HEK293 (cell line): ENCODE data around the gene C2CD3.

Experiments used
- CTCF ChIA-PET: fragments of 350-600 bp; formaldehyde crosslinking; extraction: SDS; loops from one replicate; lab custom pipeline; 2021; ENCODE audit warnings: antibody characterized with exemption; lab: Yijun Ruan, JAX
- POLR2A ChIA-PET: fragments of 300-600 bp; formaldehyde crosslinking; extraction: SDS; loops from one replicate; lab custom pipeline; 2020; ENCODE audit warnings: antibody characterized with exemption, inconsistent platforms; lab: Yijun Ruan, JAX
- H3K27ac ChIP-seq: fragments of 200-500 bp; sonication (Bioruptor generic); 2 replicates; pipeline ENCODE4 v1.5.1; 2014; ENCODE audit warnings: low read depth, low read length, control low read depth, inconsistent platforms; ENCODE audit errors: extremely low read depth
- H3K36me3 ChIP-seq, 2 experiments: fragments of 200-500 bp in 1 of 2; sonication (Bioruptor generic) in 1 of 2; 1 replicate in 1 of 2; 2 replicates in 1 of 2; pipeline ENCODE4 v1.5.1; 2014 to 2017; ENCODE audit warnings: inconsistent platforms in 2 of 2, low read length in 2 of 2; ENCODE audit not compliant: control insufficient read depth in 2 of 2, insufficient read depth in 1 of 2
- H3K4me1 ChIP-seq: fragments of 200-500 bp; sonication (Bioruptor generic); 2 replicates; pipeline ENCODE4 v1.5.1; 2014; ENCODE audit warnings: mild to moderate bottlenecking, low read length, inconsistent platforms; ENCODE audit not compliant: control insufficient read depth, insufficient read depth
- H3K4me3 ChIP-seq: 2 replicates; pipeline ENCODE4 v1.5.1; 2011; ENCODE audit warnings: low read depth, mild to moderate bottlenecking, control low read depth, low read length, moderate library complexity
- H3K9me3 ChIP-seq: fragments of 200-500 bp; sonication (Bioruptor generic); 2 replicates; pipeline ENCODE4 v1.5.1; 2014; ENCODE audit warnings: low read depth, low read length, inconsistent platforms; ENCODE audit not compliant: control insufficient read depth, insufficient read depth
- ATF2 ChIP-seq: fragments of 450-650 bp; formaldehyde crosslinking; IDR thresholded peaks from 2 replicates; pipeline ENCODE4 v1.5.1; 2016; ENCODE audit warnings: missing biosample characterization, missing genetic modification characterization, low read depth
- GLI2 ChIP-seq: fragments of 450-650 bp; formaldehyde crosslinking; IDR thresholded peaks from 2 replicates; pipeline ENCODE4; 2017; ENCODE audit warnings: missing biosample characterization, missing genetic modification characterization, low read depth, borderline replicate concordance
- INSM2 ChIP-seq: fragments of 450-650 bp; formaldehyde crosslinking; IDR thresholded peaks from 2 replicates; pipeline ENCODE4 v1.5.1; 2016; ENCODE audit warnings: missing biosample characterization, missing genetic modification characterization
- KLF10 ChIP-seq: fragments of 450-650 bp; IDR thresholded peaks from 2 replicates; pipeline ENCODE4 v1.5.1; 2018; ENCODE audit warnings: missing biosample characterization, mild to moderate bottlenecking, missing genetic modification characterization
- KLF17 ChIP-seq: fragments of 450-650 bp; formaldehyde crosslinking; IDR thresholded peaks from 2 replicates; pipeline ENCODE4 v1.5.1; 2016; ENCODE audit warnings: missing biosample characterization, missing genetic modification characterization
- PRDM1 ChIP-seq: fragments of 450-650 bp; formaldehyde crosslinking; IDR thresholded peaks from 2 replicates; pipeline ENCODE4; 2016; ENCODE audit warnings: missing biosample characterization, missing genetic modification characterization
- SP7 ChIP-seq: fragments of 450-650 bp; formaldehyde crosslinking; IDR thresholded peaks from 2 replicates; pipeline ENCODE4 v1.5.1; 2016; ENCODE audit warnings: missing biosample characterization, missing genetic modification characterization
- ZBTB7A ChIP-seq: fragments of 450-650 bp; formaldehyde crosslinking; IDR thresholded peaks from 2 replicates; pipeline ENCODE4 v1.5.1; 2016; ENCODE audit warnings: low read depth, missing biosample characterization, missing genetic modification characterization
- ZNF114 ChIP-seq: fragments of 450-650 bp; formaldehyde crosslinking; IDR thresholded peaks from 2 replicates; pipeline ENCODE4 v1.5.0; 2017; ENCODE audit warnings: missing biosample characterization, missing genetic modification characterization
- ZNF146 ChIP-seq: fragments of 450-650 bp; formaldehyde crosslinking; IDR thresholded peaks from 2 replicates; pipeline ENCODE4 v1.5.1; 2016; ENCODE audit warnings: missing biosample characterization, missing genetic modification characterization
- ZNF16 ChIP-seq: fragments of 450-650 bp; formaldehyde crosslinking; IDR thresholded peaks from 2 replicates; pipeline ENCODE4 v1.5.1; 2016; ENCODE audit warnings: low read depth, missing biosample characterization, missing genetic modification characterization
- ZNF2 ChIP-seq: fragments of 450-650 bp; formaldehyde crosslinking; IDR thresholded peaks from 2 replicates; pipeline ENCODE4 v1.5.1; 2016; ENCODE audit warnings: missing biosample characterization, missing genetic modification characterization
- ZNF280C ChIP-seq: fragments of 450-650 bp; formaldehyde crosslinking; IDR thresholded peaks from 2 replicates; pipeline ENCODE4 v1.5.1; 2016; ENCODE audit warnings: missing biosample characterization, missing genetic modification characterization
- ZNF324 ChIP-seq: fragments of 450-650 bp; formaldehyde crosslinking; IDR thresholded peaks from 2 replicates; pipeline ENCODE4 v1.5.1; 2016; ENCODE audit warnings: missing biosample characterization, missing genetic modification characterization
- ZNF404 ChIP-seq: fragments of 450-650 bp; formaldehyde crosslinking; IDR thresholded peaks from 2 replicates; pipeline ENCODE4 v1.5.1; 2017; ENCODE audit warnings: missing biosample characterization, missing genetic modification characterization
- ZNF426 ChIP-seq: fragments of 450-650 bp; formaldehyde crosslinking; IDR thresholded peaks from 2 replicates; pipeline ENCODE4 v1.5.1; 2017; ENCODE audit warnings: missing biosample characterization, missing genetic modification characterization, mild to moderate bottlenecking, inconsistent platforms, moderate library complexity
- ZNF473 ChIP-seq: fragments of 450-650 bp; formaldehyde crosslinking; IDR thresholded peaks from 2 replicates; pipeline ENCODE4 v1.5.1; 2017; ENCODE audit warnings: missing biosample characterization, missing genetic modification characterization
- ZNF488 ChIP-seq: fragments of 450-650 bp; formaldehyde crosslinking; IDR thresholded peaks from 2 replicates; pipeline ENCODE4 v1.5.1; 2016; ENCODE audit warnings: missing biosample characterization, missing genetic modification characterization
- ZNF501 ChIP-seq: fragments of 450-650 bp; formaldehyde crosslinking; IDR thresholded peaks from 2 replicates; pipeline ENCODE4 v1.5.1; 2016; ENCODE audit warnings: missing biosample characterization, missing genetic modification characterization
- ZNF510 ChIP-seq: fragments of 450-650 bp; formaldehyde crosslinking; IDR thresholded peaks from 2 replicates; pipeline ENCODE4 v1.5.1; 2018; ENCODE audit warnings: mild to moderate bottlenecking, missing genetic modification characterization, missing biosample characterization; ENCODE audit not compliant: insufficient replicate concordance
- ZNF530 ChIP-seq: fragments of 450-650 bp; formaldehyde crosslinking; IDR thresholded peaks from 2 replicates; pipeline ENCODE4 v1.5.1; 2016; ENCODE audit warnings: low read depth, missing biosample characterization, missing genetic modification characterization
- ZNF623 ChIP-seq: fragments of 450-650 bp; formaldehyde crosslinking; IDR thresholded peaks from 2 replicates; pipeline ENCODE4 v1.5.1; 2016; ENCODE audit warnings: missing biosample characterization, missing genetic modification characterization
- ZNF645 ChIP-seq: fragments of 450-650 bp; formaldehyde crosslinking; IDR thresholded peaks from 2 replicates; pipeline ENCODE4; 2016; ENCODE audit warnings: missing biosample characterization, missing genetic modification characterization
- ZNF654 ChIP-seq: fragments of 450-650 bp; formaldehyde crosslinking; IDR thresholded peaks from 2 replicates; pipeline ENCODE4 v1.5.1; 2016; ENCODE audit warnings: low read depth, missing biosample characterization, missing genetic modification characterization
- ZNF664 ChIP-seq: fragments of 450-650 bp; formaldehyde crosslinking; IDR thresholded peaks from 2 replicates; pipeline ENCODE4 v1.5.1; 2016; ENCODE audit warnings: missing biosample characterization, missing genetic modification characterization
- ZNF707 ChIP-seq: fragments of 450-650 bp; formaldehyde crosslinking; IDR thresholded peaks from 2 replicates; pipeline ENCODE4 v1.5.1; 2016; ENCODE audit warnings: missing biosample characterization, missing genetic modification characterization
- ZNF830 ChIP-seq: fragments of 450-650 bp; IDR thresholded peaks from 2 replicates; pipeline ENCODE4 v1.5.0; 2018; ENCODE audit warnings: missing biosample characterization, missing genetic modification characterization, low read depth, mild to moderate bottlenecking, moderate library complexity
- ZSCAN4 ChIP-seq: fragments of 450-650 bp; formaldehyde crosslinking; IDR thresholded peaks from 2 replicates; pipeline ENCODE4 v1.5.1; 2017; ENCODE audit warnings: missing biosample characterization, missing genetic modification characterization

The C2CD3 gene

GRCh38 chr11:74092425-74092824 lies 78.4 kb downstream of the C2CD3 start:
- Histone ChIP-seq H3K36me3 (peaks cover 4 to 65% of the 10 kb centered on the region in 2 experiments), H3K27ac (no peak overlapping the region), H3K9me3 (no peaks in the 10 kb centered on the region)
- POLR2A ChIA-PET: no interaction called here
- TF ChIP-seq ZBTB7A: no peak
- TF ChIP-seq ZNF501 (tag by site-specific recombination): no peak
- no peak for TF ChIP-seq SP7 (tag by site-specific recombination)
- TF ChIP-seq ZNF114 (tag by site-specific recombination): no peak
- no peak for TF ChIP-seq ZNF16
- TF ChIP-seq ZNF473 (tag by site-specific recombination): no peak
- no peak for TF ChIP-seq KLF10 (tag by site-specific recombination)
- no peak for TF ChIP-seq ZNF830 (tag by site-specific recombination)
- TF ChIP-seq ZNF324: no peak
- TF ChIP-seq ZNF707: no peak
- no peak for TF ChIP-seq ZNF146 (tag by site-specific recombination)
- no peak for TF ChIP-seq ZNF510
- no peak for TF ChIP-seq ATF2 (tag by site-specific recombination)
- TF ChIP-seq ZNF404 (tag by site-specific recombination): no peak
- TF ChIP-seq, all 188 proteins: peak for 0
- CTCF ChIA-PET: no interaction called here
- Histone ChIP-seq H3K4me1 (no peaks in the 10 kb centered on the region), H3K4me3 (no peak overlapping the region)

- Histone ChIP-seq H3K27ac (no peak overlapping the region), H3K4me1 (no peaks in the 10 kb centered on the region), H3K9me3 (no peaks in the 10 kb centered on the region), H3K4me3 (no peak overlapping the region), H3K36me3 (peaks cover 0 to 67% of the 10 kb centered on the region in 2 experiments)
- POLR2A ChIA-PET: no interaction called here
- CTCF ChIA-PET: interaction anchor here (0.6 kb wide), 1 partner anchor 133 kb away, joined by 4 read pairs; no protein-coding TSS in a partner anchor
- no peak for TF ChIP-seq ZNF664 (tag by site-specific recombination)
- TF ChIP-seq PRDM1 (tag by site-specific recombination): no peak
- TF ChIP-seq ZNF2: no peak
- TF ChIP-seq INSM2 (tag by site-specific recombination): no peak
- TF ChIP-seq ZNF707: no peak
- TF ChIP-seq ZSCAN4 (tag by site-specific recombination): no peak
- no peak for TF ChIP-seq GLI2 (tag by site-specific recombination)
- no peak for TF ChIP-seq ZNF654 (tag by site-specific recombination)
- no peak for TF ChIP-seq ZNF280C (tag by site-specific recombination)
- no peak for TF ChIP-seq ZNF530 (tag by site-specific recombination)
- TF ChIP-seq ZNF426 (tag by site-specific recombination): no peak
- no peak for TF ChIP-seq ZNF623 (tag by site-specific recombination)
- TF ChIP-seq KLF17 (tag by site-specific recombination): no peak
- no peak for TF ChIP-seq ZNF645 (tag by site-specific recombination)
- TF ChIP-seq ZNF488 (tag by site-specific recombination): no peak
Measured at GRCh38 chr11:74091549-74091948, 79.3 kb downstream of the C2CD3 start.
